ENCODE data around the gene SLC2A8.
A peak's percentile ranks its signal among the peaks of the same experiment; 100 is the strongest.

SLC2A8 gene

DNA sequence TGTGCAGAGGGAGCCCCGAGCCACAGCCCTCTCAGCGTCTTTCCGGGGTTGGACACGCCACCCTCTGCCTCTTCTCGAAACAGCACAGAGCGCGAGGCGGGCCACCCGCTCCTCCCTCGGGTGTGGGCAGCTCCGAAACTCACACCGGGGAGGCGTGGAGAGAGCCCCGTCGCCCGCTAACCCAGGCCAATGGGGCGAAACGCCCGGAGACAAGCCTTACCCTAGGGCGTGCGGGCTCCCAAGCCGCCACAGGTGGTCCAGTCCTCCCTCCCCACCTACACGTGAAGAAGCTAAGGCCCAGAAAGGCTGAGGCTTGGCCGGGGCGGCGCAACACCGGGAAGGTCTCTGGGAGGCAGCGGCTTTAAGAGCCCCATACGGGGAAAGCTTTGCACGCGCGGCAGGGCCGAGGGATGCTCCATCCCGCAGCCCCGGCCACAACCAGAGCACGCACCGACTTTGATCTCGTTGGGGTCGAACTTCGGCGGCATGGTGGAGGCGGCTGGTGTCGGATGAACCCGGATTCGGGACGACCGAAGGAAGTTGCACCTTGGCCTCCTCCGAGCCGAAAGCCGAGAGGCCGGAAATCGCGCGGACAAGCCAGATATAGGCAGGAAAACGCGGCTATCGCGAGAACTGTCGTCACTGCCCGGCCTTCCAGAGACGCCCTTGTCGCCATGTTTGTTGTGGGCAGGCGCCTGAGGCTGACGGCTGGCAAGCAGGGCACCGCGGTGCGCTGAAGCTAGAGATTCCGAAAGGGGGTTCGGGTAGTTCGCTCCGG lies 54.0 kb downstream of the SLC2A8 start, which contains the start of the genes LRSAM1 and RPL12:
Gene LRSAM1 (plus strand): TSS at position 681 of the 778 bp plus-strand sequence. CDS start 3,018 bp downstream, outside the sequence.
Gene RPL12 (minus strand): TSS at position 577 of the 778 bp plus-strand sequence. CDS start 89 bp downstream, at position 488.
- peak within 1 kb of the TSS; percentile 49 for H3K4me2 ChIP-seq (ENCODE audit: low read length)
- WGBS (ENCODE audit: extremely low coverage, insufficient coverage, low lambda C conversion rate) = no CpG with 5 or more reads among the region's 71 CpGs
- H2BK120ac ChIP-seq (ENCODE audit: low read depth, low read length) = no peak within 1 kb of the TSS
- no peak within 1 kb of the TSS for H4K5ac ChIP-seq (ENCODE audit: low read length)
- no peak within 1 kb of the TSS for H2BK15ac ChIP-seq (replicated peaks; ENCODE audit: low read depth)
- H3K4me1 ChIP-seq (ENCODE audit: control insufficient read depth, low read depth, low read length) = peaks cover 3% of the 10 kb centered on the region
- H3K27me3 ChIP-seq (ENCODE audit: insufficient read depth, low read length, poor library complexity) = no peaks in the 10 kb centered on the region
- peak within 1 kb of the TSS; percentile 87 for H3K4ac ChIP-seq (ENCODE audit: low read depth, low read length)
- peak within 1 kb of the TSS; percentile 68 for H3K27ac ChIP-seq (ENCODE audit: low read depth, low read length)
- H2AK5ac ChIP-seq (ENCODE audit: low read length) = no peak within 1 kb of the TSS
- peaks cover 9% of the 10 kb centered on the region for H3K79me1 ChIP-seq (ENCODE audit: low read length)
- peak within 1 kb of the TSS; percentile 43 for H3K18ac ChIP-seq (ENCODE audit: low read length)
- H3K79me2 ChIP-seq (ENCODE audit: control insufficient read depth, insufficient read depth, low read length) = peaks cover 34% of the 10 kb centered on the region
- peak; percentile 97 for DNase-seq
- peaks cover 27% of the 10 kb centered on the region for H3K36me3 ChIP-seq (ENCODE audit: control insufficient read depth, insufficient read depth, low read length)
- no peak within 1 kb of the TSS for H4K8ac ChIP-seq (ENCODE audit: low read depth, low read length)
- peak within 1 kb of the TSS; percentile 94 for H3K56ac ChIP-seq (ENCODE audit: low read length)
- peak within 1 kb of the TSS; percentile 98 for H3K4me3 ChIP-seq (ENCODE audit: low read length)
- H2BK5ac ChIP-seq (ENCODE audit: low read length) = peak within 1 kb of the TSS; percentile 31
- peak within 1 kb of the TSS; percentile 99 for H3K9ac ChIP-seq (ENCODE audit: low read length)
- peak within 1 kb of the TSS; percentile 54 for H3K23ac ChIP-seq (ENCODE audit: low read length)

- Histone ChIP-seq H3K18ac (ENCODE audit: low read length) (peak overlapping the region; percentile 32), H3K4me3 (ENCODE audit: low read length) (peak overlapping the region; percentile 91), H3K4me1 (ENCODE audit: control insufficient read depth, low read depth, low read length) (peaks cover 3% of the 10 kb centered on the region), H2BK5ac (ENCODE audit: low read length) (no peak overlapping the region), H3K9ac (ENCODE audit: low read length) (peak overlapping the region; percentile 89), H2BK120ac (ENCODE audit: low read depth, low read length) (no peak overlapping the region), H2BK15ac (replicated peaks; ENCODE audit: low read depth) (no peak overlapping the region), H3K27ac (ENCODE audit: low read depth, low read length) (no peak overlapping the region), H3K79me1 (ENCODE audit: low read length) (peaks cover 9% of the 10 kb centered on the region), H3K27me3 (ENCODE audit: insufficient read depth, low read length, poor library complexity) (no peaks in the 10 kb centered on the region), H4K8ac (ENCODE audit: low read depth, low read length) (no peak overlapping the region), H3K36me3 (ENCODE audit: control insufficient read depth, insufficient read depth, low read length) (peaks cover 25% of the 10 kb centered on the region), H3K56ac (ENCODE audit: low read length) (peak overlapping the region; percentile 94), H3K23ac (ENCODE audit: low read length) (no peak overlapping the region), H2AK5ac (ENCODE audit: low read length) (no peak overlapping the region), H4K5ac (ENCODE audit: low read length) (no peak overlapping the region), H3K4me2 (ENCODE audit: low read length) (peak overlapping the region; percentile 49), H3K79me2 (ENCODE audit: control insufficient read depth, insufficient read depth, low read length) (peaks cover 34% of the 10 kb centered on the region), H3K4ac (ENCODE audit: low read depth, low read length) (peak overlapping the region; percentile 84)
- WGBS (ENCODE audit: extremely low coverage, insufficient coverage, low lambda C conversion rate) = no CpG with 5 or more reads among the region's 14 CpGs
- DNase-seq = no peak
Measured at GRCh38 chr9:127451608-127451857, 54.6 kb downstream of the SLC2A8 start.

DNA sequence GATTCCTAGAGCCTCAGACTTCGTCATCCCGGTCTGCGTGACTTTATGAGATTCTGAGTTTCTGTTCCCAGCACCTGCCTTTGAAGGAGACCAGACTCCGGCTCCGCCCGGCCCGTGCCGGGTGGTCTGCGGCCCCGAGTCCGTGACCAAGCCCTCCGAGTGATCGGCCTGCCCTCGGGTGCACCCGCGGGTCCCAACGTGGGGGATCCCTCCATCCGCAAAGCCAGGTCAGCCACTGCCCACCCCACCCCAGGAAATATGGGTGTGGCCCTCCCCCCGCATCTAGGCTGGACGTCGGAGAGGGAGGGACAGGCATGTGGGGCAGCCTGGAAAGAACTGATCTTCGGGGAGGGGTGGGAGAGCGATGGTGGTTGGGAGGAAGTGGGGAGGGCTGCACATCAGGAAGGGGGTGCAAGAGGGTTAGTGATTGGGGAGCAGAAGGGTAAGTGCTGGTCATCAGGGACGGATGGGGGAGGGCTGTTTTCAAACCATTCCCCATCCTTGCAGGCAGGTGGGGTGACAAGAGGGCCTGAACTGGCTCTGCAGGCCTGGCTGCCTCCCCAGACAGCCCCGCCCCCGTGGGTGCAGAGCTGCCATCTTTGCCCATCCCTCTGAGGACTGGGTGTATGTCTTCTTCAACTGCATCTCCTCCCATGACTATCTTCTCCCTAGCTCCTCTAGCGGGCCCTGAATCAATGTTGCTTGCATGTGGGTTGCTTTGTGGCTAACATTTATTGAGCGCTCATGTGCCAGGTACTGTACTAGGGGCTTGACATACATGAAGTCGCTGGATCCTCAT lies 55.1 kb downstream of the SLC2A8 start:
- H2BK5ac ChIP-seq (ENCODE audit: low read length) = no peak overlapping the region
- H4K8ac ChIP-seq (ENCODE audit: low read depth, low read length) = no peak overlapping the region
- H3K4ac ChIP-seq (ENCODE audit: low read depth, low read length) = peak overlapping the region; percentile 84
- H3K4me1 ChIP-seq (ENCODE audit: control insufficient read depth, low read depth, low read length) = peaks cover 3% of the 10 kb centered on the region
- H3K4me2 ChIP-seq (ENCODE audit: low read length) = peak overlapping the region; percentile 49
- no peak overlapping the region for H3K27ac ChIP-seq (ENCODE audit: low read depth, low read length)
- no peak overlapping the region for H2AK5ac ChIP-seq (ENCODE audit: low read length)
- peaks cover 34% of the 10 kb centered on the region for H3K79me2 ChIP-seq (ENCODE audit: control insufficient read depth, insufficient read depth, low read length)
- H3K4me3 ChIP-seq (ENCODE audit: low read length) = peak overlapping the region; percentile 91
- H3K79me1 ChIP-seq (ENCODE audit: low read length) = peaks cover 9% of the 10 kb centered on the region
- peak overlapping the region; percentile 89 for H3K9ac ChIP-seq (ENCODE audit: low read length)
- H3K23ac ChIP-seq (ENCODE audit: low read length) = no peak overlapping the region
- H4K5ac ChIP-seq (ENCODE audit: low read length) = no peak overlapping the region
- H2BK120ac ChIP-seq (ENCODE audit: low read depth, low read length) = no peak overlapping the region
- H2BK15ac ChIP-seq (replicated peaks; ENCODE audit: low read depth) = no peak overlapping the region
- WGBS (ENCODE audit: extremely low coverage, insufficient coverage, low lambda C conversion rate) = no CpG with 5 or more reads among the region's 29 CpGs
- H3K56ac ChIP-seq (ENCODE audit: low read length) = peak overlapping the region; percentile 94
- H3K27me3 ChIP-seq (ENCODE audit: insufficient read depth, low read length, poor library complexity) = no peaks in the 10 kb centered on the region
- peak; percentile 59 for DNase-seq
- peaks cover 21% of the 10 kb centered on the region for H3K36me3 ChIP-seq (ENCODE audit: control insufficient read depth, insufficient read depth, low read length)
- H3K18ac ChIP-seq (ENCODE audit: low read length) = peak overlapping the region; percentile 32

DNA sequence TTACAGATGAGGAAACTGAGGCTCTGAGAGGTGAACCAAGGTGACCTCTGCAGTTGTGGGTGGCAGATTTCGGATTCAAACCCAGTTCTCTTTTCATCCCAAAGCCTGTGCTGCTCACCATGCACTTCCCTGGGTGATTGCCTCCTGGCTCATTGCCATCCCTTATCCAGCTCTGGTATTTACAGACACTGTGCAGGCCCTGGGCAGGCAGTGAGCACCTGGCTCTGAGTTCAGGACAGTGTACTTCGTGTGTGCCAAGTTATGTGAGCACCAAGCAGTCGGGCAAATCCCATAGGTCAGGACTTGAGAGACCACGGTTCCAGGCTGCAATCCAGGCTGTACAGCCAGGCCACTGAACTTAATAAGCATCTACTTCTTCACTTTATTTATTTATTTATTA lies 55.7 kb downstream of the SLC2A8 start:
- no peak overlapping the region for H4K5ac ChIP-seq (ENCODE audit: low read length)
- no peak overlapping the region for H2BK15ac ChIP-seq (replicated peaks; ENCODE audit: low read depth)
- WGBS (ENCODE audit: extremely low coverage, insufficient coverage, low lambda C conversion rate) = no CpG with 5 or more reads among the region's 4 CpGs
- H3K23ac ChIP-seq (ENCODE audit: low read length) = no peak overlapping the region
- peaks cover 9% of the 10 kb centered on the region for H3K79me1 ChIP-seq (ENCODE audit: low read length)
- peaks cover 34% of the 10 kb centered on the region for H3K79me2 ChIP-seq (ENCODE audit: control insufficient read depth, insufficient read depth, low read length)
- H3K4me1 ChIP-seq (ENCODE audit: control insufficient read depth, low read depth, low read length) = peaks cover 3% of the 10 kb centered on the region
- H3K27ac ChIP-seq (ENCODE audit: low read depth, low read length) = no peak overlapping the region
- peak overlapping the region; percentile 5 for H3K9ac ChIP-seq (ENCODE audit: low read length)
- no peak overlapping the region for H3K18ac ChIP-seq (ENCODE audit: low read length)
- H2BK5ac ChIP-seq (ENCODE audit: low read length) = no peak overlapping the region
- H3K56ac ChIP-seq (ENCODE audit: low read length) = peak overlapping the region; percentile 73
- peaks cover 20% of the 10 kb centered on the region for H3K36me3 ChIP-seq (ENCODE audit: control insufficient read depth, insufficient read depth, low read length)
- no peak overlapping the region for H4K8ac ChIP-seq (ENCODE audit: low read depth, low read length)
- H3K4me2 ChIP-seq (ENCODE audit: low read length) = no peak overlapping the region
- H2BK120ac ChIP-seq (ENCODE audit: low read depth, low read length) = no peak overlapping the region
- no peak overlapping the region for H3K4me3 ChIP-seq (ENCODE audit: low read length)
- H3K4ac ChIP-seq (ENCODE audit: low read depth, low read length) = no peak overlapping the region
- no peak for DNase-seq
- no peaks in the 10 kb centered on the region for H3K27me3 ChIP-seq (ENCODE audit: insufficient read depth, low read length, poor library complexity)
- no peak overlapping the region for H2AK5ac ChIP-seq (ENCODE audit: low read length)

GRCh38 chr9:127455324-127455992 lies 58.5 kb downstream of the SLC2A8 start:
- WGBS (ENCODE audit: extremely low coverage, insufficient coverage, low lambda C conversion rate) = no CpG with 5 or more reads among the region's 6 CpGs
- no peak for DNase-seq

More at GRCh38 chr9:127455324-127455992, 58.5 kb downstream of the SLC2A8 start:
- Histone ChIP-seq H4K5ac (ENCODE audit: low read length) (no peak overlapping the region), H3K36me3 (ENCODE audit: control insufficient read depth, insufficient read depth, low read length) (no peaks in the 10 kb centered on the region), H3K23ac (ENCODE audit: low read length) (no peak overlapping the region), H3K4me2 (ENCODE audit: low read length) (no peak overlapping the region), H3K4me1 (ENCODE audit: control insufficient read depth, low read depth, low read length) (peaks cover 3% of the 10 kb centered on the region), H2BK5ac (ENCODE audit: low read length) (no peak overlapping the region), H3K27me3 (ENCODE audit: insufficient read depth, low read length, poor library complexity) (no peaks in the 10 kb centered on the region), H3K56ac (ENCODE audit: low read length) (no peak overlapping the region), H2BK15ac (replicated peaks; ENCODE audit: low read depth) (no peak overlapping the region), H3K4me3 (ENCODE audit: low read length) (no peak overlapping the region), H3K79me2 (ENCODE audit: control insufficient read depth, insufficient read depth, low read length) (peaks cover 8% of the 10 kb centered on the region), H2BK120ac (ENCODE audit: low read depth, low read length) (no peak overlapping the region), H3K18ac (ENCODE audit: low read length) (no peak overlapping the region), H3K9ac (ENCODE audit: low read length) (no peak overlapping the region), H4K8ac (ENCODE audit: low read depth, low read length) (no peak overlapping the region), H3K27ac (ENCODE audit: low read depth, low read length) (no peak overlapping the region), H3K79me1 (ENCODE audit: low read length) (peaks cover 3% of the 10 kb centered on the region), H2AK5ac (ENCODE audit: low read length) (no peak overlapping the region), H3K4ac (ENCODE audit: low read depth, low read length) (no peak overlapping the region)

All from mesendoderm (in vitro differentiated cells).